ENCODE data around the gene TUBGCP2.

- no peak for TF ChIP-seq CTCF (IDR thresholded peaks at IDR 0.05 in 4 of 5, conservative IDR thresholded peaks at IDR 0.05 in 1 of 5)
- TF ChIP-seq POLR2A (IDR thresholded peaks at IDR 0.05): no peak
Measured at GRCh38 chr10:133299224-133299623, 9.4 kb downstream of the TUBGCP2 start.

All from gastrocnemius medialis (tissue), 4 donors.